Activated effector memory CD4-positive, alpha-beta T cell treated with Interleukin-2 at 50 U/mL for 16 hours (primary cell): ENCODE results near the gene AGPAT3.

Experiments used
- DNase-seq: peaks from one replicate; pipeline ENCODE4 v3.0.0-alpha.2; 2020

Gene AGPAT3

GRCh38 chr21:43925609-43926008 is 60.6 kb downstream of the AGPAT3 start:
- no peak for DNase-seq

DNA sequence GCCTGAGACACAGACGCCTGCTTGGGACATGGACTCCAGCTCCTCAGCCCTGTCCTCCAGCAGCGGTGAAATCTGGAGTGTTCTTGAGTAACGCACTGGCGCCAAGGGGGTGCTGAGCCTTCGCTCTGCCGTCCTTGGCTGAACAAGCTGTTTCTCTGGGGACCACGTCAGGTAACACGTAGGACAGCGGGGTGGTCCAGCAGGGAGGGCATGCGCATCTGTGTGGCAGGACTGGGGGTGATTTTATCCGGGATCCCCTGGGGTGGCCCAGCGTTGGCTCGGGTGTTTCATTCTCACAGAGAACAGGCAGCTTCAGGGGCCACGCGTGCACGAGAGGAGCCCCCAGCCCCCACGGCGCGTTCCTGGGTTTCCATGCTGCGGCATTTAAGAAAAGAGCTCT is 61.2 kb downstream of the AGPAT3 start:
- no peak for DNase-seq

DNA sequence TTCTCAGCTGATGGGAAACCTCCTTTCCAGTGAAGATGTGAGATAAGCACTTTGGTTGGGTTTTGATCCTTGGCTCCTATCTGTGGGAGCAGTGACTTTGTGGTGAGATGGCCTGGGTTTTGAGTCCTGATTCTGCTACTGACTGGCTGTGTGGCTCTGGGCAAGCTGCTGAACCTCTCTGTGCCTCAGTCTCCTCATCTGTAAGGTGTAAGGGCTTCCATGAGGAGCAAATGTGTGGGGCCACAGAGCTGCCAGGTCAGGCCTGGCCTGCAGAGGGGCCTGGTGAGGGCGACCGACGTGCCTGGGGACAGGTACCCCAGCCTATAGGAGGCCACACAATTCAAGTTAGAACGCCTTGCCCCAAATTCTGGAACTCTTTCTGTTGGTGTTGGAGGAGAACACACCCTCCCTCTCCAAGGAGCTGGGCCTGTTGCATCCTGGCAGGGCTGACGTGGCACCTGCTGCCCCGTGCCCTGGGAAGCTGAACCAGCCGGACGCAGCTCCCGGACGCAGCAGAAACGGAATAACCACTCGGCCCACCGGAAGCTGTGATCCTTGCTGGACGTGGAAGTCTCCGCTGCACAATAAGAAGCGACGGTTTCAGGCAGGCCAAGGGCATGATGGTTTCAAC is 62.7 kb downstream of the AGPAT3 start:
- DNase-seq, result no peak

DNA sequence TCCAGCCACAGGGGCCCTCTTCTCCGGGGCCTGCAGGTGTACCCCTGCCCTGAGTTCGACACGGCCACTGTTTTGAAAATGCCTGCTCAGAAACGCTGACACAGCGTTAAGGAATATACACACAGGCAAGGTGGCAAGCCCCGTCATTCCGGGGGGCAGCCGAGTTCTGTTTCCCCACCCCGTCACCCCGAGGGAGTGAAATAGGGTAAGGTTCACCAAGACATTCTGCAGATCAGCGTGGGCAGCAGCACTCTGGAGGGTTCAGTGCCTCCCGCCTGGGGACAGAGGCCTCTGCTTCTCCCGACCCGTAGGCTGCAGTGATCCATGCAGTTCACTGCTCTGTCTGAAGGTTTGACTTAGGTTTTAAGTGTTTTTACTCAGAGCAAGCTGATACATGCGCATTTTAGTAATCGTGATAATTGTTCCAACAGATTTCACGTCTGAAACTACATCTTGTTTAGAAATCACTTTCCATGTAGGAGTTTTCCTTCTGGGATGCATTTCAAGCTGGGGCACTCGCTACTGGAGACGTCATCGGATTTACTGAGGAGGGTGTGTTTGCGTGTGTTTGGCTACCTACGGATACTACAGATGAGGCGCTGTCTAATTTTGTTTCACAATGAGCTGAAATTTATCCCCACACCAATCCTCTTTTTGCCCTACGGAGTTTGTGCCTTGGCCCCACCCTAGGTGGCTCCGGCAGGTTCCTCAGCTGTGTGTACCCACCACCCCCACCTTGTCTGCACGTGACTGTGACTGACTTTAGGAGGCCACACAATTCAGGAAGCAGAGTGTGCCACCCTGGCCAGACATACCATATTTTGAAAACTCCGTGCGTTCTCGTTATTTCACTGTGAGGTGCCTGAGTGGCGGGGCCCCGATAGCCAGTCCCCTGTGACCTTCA is 63.5 kb downstream of the AGPAT3 start:
- DNase-seq, result no peak

GRCh38 chr21:43929217-43929971 is 64.4 kb downstream of the AGPAT3 start:
- DNase-seq, result no peak

DNA sequence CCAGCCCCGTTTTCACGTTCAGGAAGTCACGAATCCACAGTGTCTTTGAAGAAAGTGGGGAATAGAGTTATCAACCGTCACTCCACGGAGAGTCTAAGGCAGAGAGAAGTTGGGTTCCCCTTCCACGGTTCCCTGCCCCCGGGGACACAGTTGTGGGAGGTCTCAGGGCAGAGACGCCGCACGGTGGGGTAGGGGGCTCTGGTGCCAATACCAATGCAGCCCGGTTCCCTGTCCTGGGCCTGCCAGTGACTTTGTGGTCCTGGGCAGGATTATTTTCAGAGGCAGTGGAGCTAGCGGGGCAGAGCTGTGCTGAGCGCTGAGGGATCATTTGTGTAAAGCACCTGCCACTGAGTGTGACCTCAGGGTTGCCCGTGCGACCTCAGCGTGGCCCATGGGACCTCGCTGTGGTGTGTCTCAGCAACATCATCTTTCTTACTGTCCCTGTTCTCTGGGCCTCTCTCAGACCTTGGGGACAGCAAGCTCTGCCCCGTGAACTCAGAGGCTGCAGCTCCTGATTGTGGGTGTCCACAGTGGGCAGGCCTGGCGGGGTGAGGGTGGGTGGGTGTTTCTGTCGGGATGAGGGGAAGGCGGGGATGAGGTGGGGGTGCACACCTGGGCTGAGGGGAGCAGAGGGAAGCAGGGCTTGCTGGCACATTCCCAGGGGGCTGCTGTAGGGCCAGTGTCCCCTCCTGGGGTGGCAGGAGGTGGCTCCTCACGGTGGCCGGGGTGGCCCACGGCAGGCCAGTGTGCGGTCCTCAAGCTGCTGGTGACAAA is 65.2 kb downstream of the AGPAT3 start:
- DNase-seq, result no peak

- no peak for DNase-seq
Observed at GRCh38 chr21:43930848-43931375, 65.9 kb downstream of the AGPAT3 start.

GRCh38 chr21:43931489-43931888 is 66.5 kb downstream of the AGPAT3 start:
- DNase-seq, result no peak

DNA sequence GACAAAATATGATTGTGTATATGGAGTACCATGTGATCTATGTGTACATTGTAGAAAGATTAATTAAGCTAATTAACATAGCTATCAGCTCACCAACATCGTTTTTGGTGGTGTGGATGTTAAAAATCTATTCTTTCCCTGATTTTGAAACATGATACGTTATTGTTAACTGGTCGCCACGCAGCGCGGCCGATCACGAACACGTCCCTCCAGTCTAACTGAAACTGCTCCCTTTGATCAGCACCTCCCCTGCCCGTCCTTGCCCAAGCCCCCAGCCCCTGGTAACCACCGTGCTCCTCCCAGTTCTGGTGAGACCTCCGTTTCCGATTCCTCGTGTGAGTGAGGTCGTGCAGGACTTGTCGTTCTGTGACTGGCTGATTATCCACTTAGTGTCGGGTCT is 67.0 kb downstream of the AGPAT3 start:
- DNase-seq, result no peak

GRCh38 chr21:43933199-43933598 is 68.2 kb downstream of the AGPAT3 start:
- no peak for DNase-seq

DNA sequence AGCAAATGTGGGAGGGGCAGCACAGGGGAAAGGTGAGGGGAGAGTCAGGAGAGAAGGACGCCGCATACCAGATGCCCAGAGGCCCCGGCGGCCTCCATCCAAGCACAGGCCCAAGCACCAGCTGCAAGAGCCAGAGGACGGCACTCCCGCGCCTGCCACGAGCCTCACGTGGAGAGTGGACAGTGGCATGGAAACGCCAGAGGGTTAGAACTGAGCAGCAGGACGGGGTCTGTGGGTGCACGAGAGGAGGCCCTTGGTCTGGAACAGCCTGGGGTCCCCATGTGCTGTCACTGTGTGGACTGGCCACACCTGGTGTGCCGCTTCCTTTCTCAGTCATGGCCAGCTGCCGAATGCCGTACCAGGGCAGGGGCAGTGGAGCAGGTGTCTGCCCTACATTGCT is 68.7 kb downstream of the AGPAT3 start:
- no peak for DNase-seq

DNA sequence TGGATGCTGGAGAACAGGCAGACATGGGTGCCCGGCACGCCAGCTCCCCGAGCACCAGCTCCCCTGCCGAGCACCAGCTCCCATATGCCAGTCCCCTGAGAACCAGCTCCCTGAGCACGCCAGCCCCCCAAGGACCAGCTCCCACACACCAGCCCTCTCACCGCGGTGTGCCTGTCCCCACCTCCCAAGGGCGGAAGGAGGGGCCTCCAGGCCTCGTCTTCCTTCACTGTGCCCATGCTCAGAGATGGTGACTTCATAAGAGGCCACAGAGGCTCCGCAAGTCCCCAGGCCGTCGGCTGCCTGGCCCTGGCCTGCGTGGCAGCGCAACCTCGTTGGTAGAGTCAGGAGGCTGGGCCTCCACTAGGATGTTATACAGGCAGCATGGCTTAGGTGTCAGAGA is 69.1 kb downstream of the AGPAT3 start:
- no peak for DNase-seq

DNA sequence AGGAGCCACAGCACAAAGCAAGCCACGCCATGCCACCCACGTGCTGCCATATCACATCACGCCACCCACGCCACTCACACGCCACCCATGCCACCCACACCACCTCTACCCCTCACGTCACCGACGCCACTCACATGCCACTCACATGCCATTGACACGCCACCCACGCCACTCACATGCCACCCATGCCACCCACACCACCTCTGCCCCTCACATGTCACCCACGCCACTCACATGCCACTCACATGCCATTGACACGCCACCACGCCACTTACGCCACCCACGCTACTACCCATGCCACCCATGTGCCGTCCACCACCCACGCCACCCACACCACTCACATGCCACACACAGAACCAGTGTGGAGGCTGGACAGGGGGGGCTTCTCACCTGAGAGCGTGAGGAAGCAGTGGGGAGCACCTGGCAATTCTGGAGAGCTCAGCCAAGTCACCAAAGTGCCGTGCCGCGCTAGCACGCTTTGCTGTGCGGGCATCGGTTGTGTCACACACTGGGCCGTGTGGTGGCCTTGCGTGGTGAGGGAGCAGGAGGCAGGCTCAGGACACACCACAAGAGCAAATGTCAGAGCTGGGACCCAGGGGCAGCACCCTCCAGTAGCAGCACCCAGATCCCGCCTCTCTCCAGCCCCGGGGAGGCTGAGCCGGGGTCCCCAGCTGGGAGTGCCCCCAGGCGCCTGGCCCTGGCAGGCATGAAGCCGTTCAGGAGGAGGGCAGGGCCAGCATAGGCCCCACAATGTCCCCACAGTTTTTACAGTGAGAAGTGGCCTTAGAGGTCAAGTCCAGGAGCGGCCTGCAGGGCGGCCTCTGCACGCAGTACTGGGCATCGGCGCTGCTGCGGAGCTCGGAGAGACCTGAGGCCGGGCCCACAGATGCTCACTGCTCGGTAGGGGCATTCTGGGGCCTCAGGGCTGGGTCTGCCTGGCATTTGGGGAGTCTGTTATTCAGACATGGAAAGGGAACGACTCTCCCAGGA is 70.0 kb downstream of the AGPAT3 start:
- DNase-seq, result no peak

DNA sequence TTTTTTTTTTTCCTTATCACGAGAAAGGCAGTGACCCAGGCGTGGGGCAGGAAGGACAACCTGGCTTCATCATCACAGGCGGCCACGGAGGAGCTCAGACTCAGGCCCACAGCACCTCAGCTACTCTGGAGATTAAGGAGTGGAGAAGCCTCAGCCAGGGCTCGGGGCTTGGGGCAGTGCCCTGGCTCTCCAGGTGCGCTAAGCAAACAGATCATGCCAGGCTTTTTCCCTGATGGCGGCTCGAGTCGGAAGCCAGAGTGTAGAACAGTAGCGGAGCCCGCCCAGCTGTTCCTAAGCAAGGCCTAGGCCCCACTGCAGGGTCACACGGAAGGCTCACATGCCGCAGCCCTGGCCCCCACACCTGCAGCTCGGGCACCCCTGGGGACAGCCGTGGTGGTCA is 70.7 kb downstream of the AGPAT3 start:
- no peak for DNase-seq

DNA sequence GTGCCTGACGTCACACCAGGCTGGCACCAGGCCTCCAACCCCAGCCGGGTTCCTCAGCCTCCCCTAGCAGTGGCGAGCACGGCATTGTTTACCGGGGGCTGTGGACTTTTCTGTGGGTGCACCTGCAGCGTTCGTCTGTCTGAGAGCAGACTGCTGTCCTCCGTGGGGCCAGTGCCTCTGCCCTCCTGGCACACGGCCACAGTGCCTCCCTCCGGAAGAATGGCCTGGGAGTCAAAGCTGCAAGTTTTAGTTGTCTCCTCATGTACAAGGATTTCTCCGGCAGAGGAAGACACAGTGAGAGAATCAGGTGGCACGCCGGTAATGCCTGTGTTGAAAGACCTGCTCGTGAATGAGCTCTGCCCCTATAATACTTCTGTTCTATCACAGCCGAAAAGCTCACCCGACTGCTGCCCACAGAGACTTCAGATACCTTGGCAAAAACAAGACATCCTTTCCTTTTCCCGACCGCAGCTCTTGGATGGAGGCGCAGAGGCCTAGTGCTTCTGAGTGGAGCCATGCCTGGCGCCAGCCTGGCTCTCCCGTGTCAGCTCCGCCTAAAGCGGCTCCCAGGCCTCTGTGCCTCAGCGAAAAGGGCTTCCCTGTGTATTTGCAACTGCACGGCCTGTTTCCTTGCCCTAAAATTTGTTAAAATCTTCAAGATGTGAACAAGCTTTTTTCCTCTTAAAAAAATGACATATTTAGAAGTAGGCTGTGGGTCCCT is 71.4 kb downstream of the AGPAT3 start:
- no peak for DNase-seq

- no peak for DNase-seq
Observed at GRCh38 chr21:43937051-43937832, 72.2 kb downstream of the AGPAT3 start.

DNA sequence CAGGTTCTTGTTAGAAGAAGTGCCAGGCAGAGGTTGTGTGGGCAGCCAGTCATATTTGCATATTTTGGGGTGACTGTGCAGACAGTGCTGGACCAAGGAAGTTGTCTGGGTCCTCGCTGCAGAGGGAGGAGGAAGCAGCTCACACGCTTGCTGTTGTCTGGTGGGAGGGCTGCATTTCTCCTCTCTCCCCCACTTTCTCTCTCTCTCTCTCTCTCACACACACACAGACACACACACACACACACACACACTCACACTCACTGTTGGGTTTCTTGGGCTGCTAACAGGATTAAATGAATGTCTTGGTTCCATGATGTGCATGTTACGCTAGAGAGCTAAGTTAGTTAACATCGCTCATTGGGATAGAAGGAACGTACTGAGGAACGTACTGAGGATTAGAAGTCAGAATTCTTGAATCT is 72.9 kb downstream of the AGPAT3 start:
- no peak for DNase-seq

DNA sequence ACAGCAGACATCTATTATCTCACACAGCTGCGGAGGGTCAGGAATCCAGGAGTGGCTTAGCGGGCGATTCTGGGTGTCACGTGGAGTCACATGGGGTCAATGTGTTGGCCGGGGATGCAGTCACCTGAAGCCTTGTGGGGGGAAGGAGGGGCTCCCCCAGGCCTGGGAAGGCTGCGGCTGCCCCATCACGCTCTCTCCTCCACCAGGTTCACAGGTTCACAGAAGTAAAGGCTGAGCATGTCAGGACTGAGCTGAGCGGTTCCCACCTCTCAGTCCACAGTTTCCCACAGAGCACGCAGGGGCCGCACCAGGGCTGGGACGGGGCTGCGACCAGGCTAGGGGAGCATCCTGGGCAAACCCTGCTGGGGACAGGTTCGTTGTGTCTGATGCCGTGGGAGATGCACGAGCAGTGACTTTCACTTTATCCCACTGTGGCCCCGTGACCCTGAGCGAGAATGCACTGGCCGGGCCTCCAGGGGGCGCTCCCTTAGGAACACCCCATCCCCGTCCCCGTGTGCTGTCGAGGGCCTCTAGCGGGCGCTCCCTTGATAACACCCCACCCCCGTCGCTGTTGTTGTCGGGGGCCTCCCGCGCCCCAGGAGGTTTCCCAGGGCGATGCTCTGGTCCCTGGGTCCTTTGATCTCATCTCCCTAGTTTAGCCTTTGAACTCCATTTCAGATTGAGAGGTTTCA is 73.9 kb downstream of the AGPAT3 start:
- DNase-seq, result peak; percentile 80
